PC-9 (cell line): ENCODE data around the gene VPS13D.

Experiments
- CTCF ChIP-seq: fragments of 200-600 bp; sonication (generic); conservative IDR thresholded peaks from 2 replicates; pipeline ENCODE4 v1.6.1; 2017; ENCODE audit warnings: mixed run types, antibody characterized with exemption, mild to moderate bottlenecking, moderate library complexity
- EZH2 ChIP-seq: fragments of 200-600 bp; sonication (generic); IDR thresholded peaks from 2 replicates; pipeline ENCODE4 v1.8.0; 2017; ENCODE audit warnings: antibody characterized with exemption, low read depth

DNA sequence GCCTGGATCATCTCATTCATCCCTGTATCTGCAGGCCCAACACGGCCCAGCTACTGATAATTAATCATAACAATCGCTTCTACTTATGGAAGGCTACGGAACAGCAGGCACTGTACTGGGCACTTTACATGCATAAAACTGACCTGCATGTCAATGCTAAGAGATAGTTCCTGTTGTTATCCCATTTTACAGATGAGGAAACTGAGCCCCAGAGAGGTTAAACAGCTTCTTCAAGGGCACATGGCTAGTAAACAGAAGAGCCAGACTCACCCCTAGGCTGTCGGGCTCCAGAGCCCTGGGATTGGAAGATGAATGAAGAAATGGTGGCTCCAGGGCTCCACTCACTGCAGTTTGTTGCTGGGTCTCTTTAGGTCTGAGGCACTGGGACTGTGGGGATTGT, 27.3 kb upstream of the VPS13D start:
- TF ChIP-seq CTCF, result no peak
- no peak for TF ChIP-seq EZH2
